Omental fat pad (tissue), 4 donors: ENCODE data around the gene CMPK1. TPM values are rescaled to one million over a fixed set of nuclear protein-coding genes. Genes with fewer than 3 reads are reported as not detected.

Source experiments
- ATAC-seq: fragments of 150-250 bp; one replicate; pipeline ENCODE4 v1.9.1; 2016; ENCODE audit warnings: mild to moderate bottlenecking, moderate library complexity; ENCODE audit not compliant: low FRiP score
- DNase-seq: peaks from one replicate; pipeline ENCODE4 v3.0.0-alpha.2; 2019; ENCODE audit warnings: low spot score
- CTCF ChIP-seq, 3 donors: fragments of 450-650 bp; IDR thresholded peaks; one replicate each; pipeline ENCODE4 v1.5.1; 2016 to 2017; ENCODE audit warnings: antibody characterized with exemption in 3 of 3, mild to moderate bottlenecking in 3 of 3, moderate library complexity in 2 of 3
- total RNA-seq, 4 donors: library from RNA; depleted of rRNA; stranded (reverse); fragments of >200 nt; gene quantifications; one replicate each; pipeline ENCODE4 v1.1.0, GENCODE V29; 2016

CMPK1 gene
- total RNA-seq, 4 donors from 2014 or later = 96.9 to 120 (median 112) TPM

GRCh38 chr1:47328992-47329391 is 4.6 kb upstream of the CMPK1 start:
- TF ChIP-seq CTCF (IDR thresholded peaks at IDR 0.05) = no peak
- ATAC-seq = no peak
- no peak for DNase-seq

- TF ChIP-seq CTCF (IDR thresholded peaks at IDR 0.05) = no peak
- DNase-seq (no peak), ATAC-seq (no peak)
Measured at GRCh38 chr1:47330212-47330611, 3.4 kb upstream of the CMPK1 start.

GRCh38 chr1:47331875-47332274 is 1.7 kb upstream of the CMPK1 start:
- DNase-seq = no peak
- ATAC-seq = no peak
- TF ChIP-seq CTCF (IDR thresholded peaks at IDR 0.05) = no peak

GRCh38 chr1:47332779-47333577 is 612 bp upstream of the CMPK1 start:
- no peak for TF ChIP-seq CTCF (IDR thresholded peaks at IDR 0.05)
- DNase-seq = no peak
- ATAC-seq = no peak

GRCh38 chr1:47333922-47334764 is 553 bp downstream of the CMPK1 start:
- peak in 1 of 3 donors; percentile 16 for TF ChIP-seq CTCF (IDR thresholded peaks at IDR 0.05)
- peak; percentile 59 for DNase-seq
- peak; percentile 93 for ATAC-seq

GRCh38 chr1:47334765-47335435 is 1.3 kb downstream of the CMPK1 start:
- DNase-seq (no peak), ATAC-seq (no peak)
- TF ChIP-seq CTCF (IDR thresholded peaks at IDR 0.05) = no peak
